Upper lobe of left lung (tissue), 4 donors: ENCODE data around the gene ABLIM3.

ENCODE experiments used
- CTCF ChIP-seq, 6 experiments: fragments of 450-650 bp in 4 of 6; fragments of 200-600 bp in 2 of 6; sonication (generic) in 2 of 6; IDR thresholded peaks; one replicate each; pipeline ENCODE4 v1.5.1; 2016 to 2019; ENCODE audit warnings: antibody characterized with exemption in 6 of 6
- EP300 ChIP-seq, 4 donors: sonication (generic); formaldehyde crosslinking; IDR thresholded peaks; one replicate each; pipeline ENCODE4 v1.5.1; 2017; ENCODE audit warnings: antibody characterized with exemption in 4 of 4, control low read depth in 2 of 4
- POLR2A ChIP-seq, 4 donors: fragments of 450-650 bp; IDR thresholded peaks; one replicate each; pipeline ENCODE4 v1.5.1; 2016 to 2017; ENCODE audit warnings: antibody characterized with exemption in 4 of 4, mild to moderate bottlenecking in 2 of 4
- POLR2AphosphoS5 ChIP-seq, 2 donors: sonication (generic); formaldehyde crosslinking; IDR thresholded peaks; one replicate each; pipeline ENCODE4 v1.5.1; 2017; ENCODE audit warnings: antibody characterized with exemption in 2 of 2

GRCh38 chr5:149271195-149271715, 130.0 kb downstream of the ABLIM3 start:
- TF ChIP-seq CTCF (IDR thresholded peaks at IDR 0.05) = no peak
- TF ChIP-seq POLR2A (IDR thresholded peaks at IDR 0.05) = no peak
- TF ChIP-seq EP300 (IDR thresholded peaks at IDR 0.05) = no peak
- peak in 1 of 2 donors; percentile 25 for TF ChIP-seq POLR2AphosphoS5 (IDR thresholded peaks at IDR 0.05)
